NCI-H446 (cell line): ENCODE measurements around the gene DTX4.

ENCODE experiments used
- DNase-seq, 2 experiments: peaks; one replicate each; lab custom pipeline; 2025; lab: John Stamatoyannopoulos, UW

Gene DTX4

GRCh38 chr11:59192446-59193020 is 20.6 kb downstream of the DTX4 start:
- DNase-seq: no peak

- no peak for DNase-seq
These were observed 21.7 kb downstream of the DTX4 start for GRCh38 chr11:59193587-59194130.

- no peak for DNase-seq
These were observed 23.7 kb downstream of the DTX4 start for GRCh38 chr11:59195586-59195985.

GRCh38 chr11:59196777-59197176 is 24.8 kb downstream of the DTX4 start:
- no peak for DNase-seq

- peak in 1 of 2 experiments; percentile 60 for DNase-seq
These were observed 26.1 kb downstream of the DTX4 start for GRCh38 chr11:59197991-59198390.

GRCh38 chr11:59198726-59199125 is 26.8 kb downstream of the DTX4 start:
- DNase-seq: no peak

GRCh38 chr11:59199546-59200422 is 27.9 kb downstream of the DTX4 start:
- no peak for DNase-seq

GRCh38 chr11:59200423-59200746 is 28.5 kb downstream of the DTX4 start:
- DNase-seq: peak; percentile 26 to 49

- no peak for DNase-seq
These were observed 29.4 kb downstream of the DTX4 start for GRCh38 chr11:59201353-59201752.

GRCh38 chr11:59204746-59205145 is 32.8 kb downstream of the DTX4 start:
- DNase-seq: no peak

GRCh38 chr11:59205648-59206047 is 33.7 kb downstream of the DTX4 start:
- no peak for DNase-seq

GRCh38 chr11:59206635-59207034 is 34.7 kb downstream of the DTX4 start:
- peak in 1 of 2 experiments; percentile 51 for DNase-seq

- DNase-seq: peak; percentile 15 to 57
These were observed 36.1 kb downstream of the DTX4 start for GRCh38 chr11:59207988-59208451.

GRCh38 chr11:59208956-59209355 is 37.0 kb downstream of the DTX4 start:
- DNase-seq: no peak

- DNase-seq: no peak
These were observed 40.3 kb downstream of the DTX4 start for GRCh38 chr11:59212222-59212621.

GRCh38 chr11:59212744-59213631 is 41.1 kb downstream of the DTX4 start, which contains the start of gene MPEG1:
Gene MPEG1, minus strand, starts transcription at chr11:59212927. Its CDS starts 62 bp downstream, at chr11:59212865.
- no peak for DNase-seq

- no peak for DNase-seq
These were observed 42.4 kb downstream of the DTX4 start for GRCh38 chr11:59214141-59214893.

GRCh38 chr11:59216641-59217564 is 45.0 kb downstream of the DTX4 start:
- DNase-seq: no peak

GRCh38 chr11:59218319-59218718 is 46.4 kb downstream of the DTX4 start:
- no peak for DNase-seq

GRCh38 chr11:59218893-59219292 is 47.0 kb downstream of the DTX4 start:
- no peak for DNase-seq
